ENCODE measurements around the gene NOD1. TPM values are rescaled to one million over a fixed set of nuclear protein-coding genes. Genes with fewer than 3 reads are reported as not detected.
"Not testable (repeated sequence)": the region's sequence is repeated elsewhere in the genome, so short reads cannot be mapped to it uniquely, and the experiment has no call there.

NOD1 gene
- total RNA-seq, 1 experiment from 2014 or later: 13.5 TPM

GRCh38 chr7:30511494-30511893 is 32.9 kb upstream of the NOD1 start:
- DNase-seq: no peak
- no peak overlapping the region for H3K4me3 ChIP-seq (ENCODE audit: insufficient read depth, low read depth, low read length)
- H3K27me3 ChIP-seq (ENCODE audit: control insufficient read depth, insufficient read depth, low read length): no peaks in the 10 kb centered on the region
- H3K36me3 ChIP-seq (replicated peaks; ENCODE audit: control insufficient read depth, insufficient read depth, low read length): no peaks in the 10 kb centered on the region

GRCh38 chr7:30510124-30511075 is 31.8 kb upstream of the NOD1 start:
- peak; percentile 49 for DNase-seq
- Histone ChIP-seq H3K4me3 (ENCODE audit: insufficient read depth, low read depth, low read length) (no peak overlapping the region), H3K36me3 (replicated peaks; ENCODE audit: control insufficient read depth, insufficient read depth, low read length) (no peaks in the 10 kb centered on the region), H3K27me3 (ENCODE audit: control insufficient read depth, insufficient read depth, low read length) (no peaks in the 10 kb centered on the region)

GRCh38 chr7:30509171-30509857 is 30.7 kb upstream of the NOD1 start:
- not testable (repeated sequence) for H3K27me3 ChIP-seq (ENCODE audit: control insufficient read depth, insufficient read depth, low read length); DNase-seq; H3K36me3 ChIP-seq (replicated peaks; ENCODE audit: control insufficient read depth, insufficient read depth, low read length); H3K4me3 ChIP-seq (ENCODE audit: insufficient read depth, low read depth, low read length)

- H3K36me3 ChIP-seq (replicated peaks; ENCODE audit: control insufficient read depth, insufficient read depth, low read length); H3K27me3 ChIP-seq (ENCODE audit: control insufficient read depth, insufficient read depth, low read length); H3K4me3 ChIP-seq (ENCODE audit: insufficient read depth, low read depth, low read length); DNase-seq: not testable (repeated sequence)
Observed at GRCh38 chr7:30507346-30507900, 28.8 kb upstream of the NOD1 start.

GRCh38 chr7:30505174-30505697 is 26.7 kb upstream of the NOD1 start:
- DNase-seq: no peak
- no peaks in the 10 kb centered on the region; the same call in 1 of the 2 replicates for H3K36me3 ChIP-seq (replicated peaks; ENCODE audit: control insufficient read depth, insufficient read depth, low read length)
- peak overlapping the region; percentile 52 for H3K4me3 ChIP-seq (ENCODE audit: insufficient read depth, low read depth, low read length)
- H3K27me3 ChIP-seq (ENCODE audit: control insufficient read depth, insufficient read depth, low read length): no peaks in the 10 kb centered on the region

GRCh38 chr7:30504301-30505173 is 26.0 kb upstream of the NOD1 start, which contains the start of gene GGCT:
TSS of gene GGCT (minus strand) at chr7:30504829. CDS start at chr7:30504709, 120 bp downstream.
- H3K4me3 ChIP-seq (ENCODE audit: insufficient read depth, low read depth, low read length): peak within 1 kb of the TSS; percentile 98
- DNase-seq: peak; percentile 98
- H3K36me3 ChIP-seq (replicated peaks; ENCODE audit: control insufficient read depth, insufficient read depth, low read length): peaks cover 2% of the 10 kb centered on the region; the same call in 1 of the 2 replicates
- H3K27me3 ChIP-seq (ENCODE audit: control insufficient read depth, insufficient read depth, low read length): no peaks in the 10 kb centered on the region

- DNase-seq: no peak
- H3K27me3 ChIP-seq (ENCODE audit: control insufficient read depth, insufficient read depth, low read length): no peaks in the 10 kb centered on the region
- peak overlapping the region; percentile 98 for H3K4me3 ChIP-seq (ENCODE audit: insufficient read depth, low read depth, low read length)
- H3K36me3 ChIP-seq (replicated peaks; ENCODE audit: control insufficient read depth, insufficient read depth, low read length): peaks cover 2% of the 10 kb centered on the region; the same call in 1 of the 2 replicates
Observed at GRCh38 chr7:30503274-30504212, 25.0 kb upstream of the NOD1 start.

GRCh38 chr7:30502470-30503251 is 24.1 kb upstream of the NOD1 start:
- no peak for DNase-seq
- H3K27me3 ChIP-seq (ENCODE audit: control insufficient read depth, insufficient read depth, low read length): no peaks in the 10 kb centered on the region
- H3K36me3 ChIP-seq (replicated peaks; ENCODE audit: control insufficient read depth, insufficient read depth, low read length): peaks cover 3% of the 10 kb centered on the region
- H3K4me3 ChIP-seq (ENCODE audit: insufficient read depth, low read depth, low read length): no peak overlapping the region

- no peak for DNase-seq
- Histone ChIP-seq H3K36me3 (replicated peaks; ENCODE audit: control insufficient read depth, insufficient read depth, low read length) (peaks cover 9% of the 10 kb centered on the region), H3K27me3 (ENCODE audit: control insufficient read depth, insufficient read depth, low read length) (no peaks in the 10 kb centered on the region), H3K4me3 (ENCODE audit: insufficient read depth, low read depth, low read length) (no peak overlapping the region)
Observed at GRCh38 chr7:30501264-30501663, 22.7 kb upstream of the NOD1 start.

GRCh38 chr7:30493228-30493627 is 14.6 kb upstream of the NOD1 start:
- H3K36me3 ChIP-seq (replicated peaks; ENCODE audit: control insufficient read depth, insufficient read depth, low read length): peaks cover 7% of the 10 kb centered on the region
- H3K4me3 ChIP-seq (ENCODE audit: insufficient read depth, low read depth, low read length): no peak overlapping the region
- no peak for DNase-seq
- H3K27me3 ChIP-seq (ENCODE audit: control insufficient read depth, insufficient read depth, low read length): no peaks in the 10 kb centered on the region

- Histone ChIP-seq H3K4me3 (ENCODE audit: insufficient read depth, low read depth, low read length) (no peak overlapping the region), H3K27me3 (ENCODE audit: control insufficient read depth, insufficient read depth, low read length) (no peaks in the 10 kb centered on the region), H3K36me3 (replicated peaks; ENCODE audit: control insufficient read depth, insufficient read depth, low read length) (no peaks in the 10 kb centered on the region; the same call in 1 of the 2 replicates)
- no peak for DNase-seq
Observed at GRCh38 chr7:30491417-30491816, 12.8 kb upstream of the NOD1 start.

GRCh38 chr7:30487371-30487770 is 8.8 kb upstream of the NOD1 start:
- Histone ChIP-seq H3K27me3 (ENCODE audit: control insufficient read depth, insufficient read depth, low read length) (no peaks in the 10 kb centered on the region), H3K36me3 (replicated peaks; ENCODE audit: control insufficient read depth, insufficient read depth, low read length) (no peaks in the 10 kb centered on the region), H3K4me3 (ENCODE audit: insufficient read depth, low read depth, low read length) (no peak overlapping the region)
- no peak for DNase-seq
